Measurements from ENCODE around the gene LRRC55.

- TF ChIP-seq CTCF (IDR thresholded peaks at IDR 0.05) (no peak), EP300 (IDR thresholded peaks at IDR 0.05) (no peak), POLR2A (IDR thresholded peaks at IDR 0.05) (no peak)
These were observed at the start of gene LRRC55 for GRCh38 chr11:57181678-57182305.
